Gastrocnemius medialis (tissue), 4 donors: ENCODE measurements around the gene DNM3.

Experiments
- CTCF ChIP-seq, 5 experiments: fragments of 450-650 bp in 3 of 5; fragments of 200-600 bp in 2 of 5; sonication (generic) in 2 of 5; IDR thresholded peaks in 4 of 5; conservative IDR thresholded peaks in 1 of 5; 1 replicate in 4 of 5; 2 replicates in 1 of 5; pipeline ENCODE4 v1.5.1; 2016 to 2019; ENCODE audit warnings: antibody characterized with exemption in 5 of 5, mild to moderate bottlenecking in 3 of 5, moderate library complexity in 3 of 5
- POLR2A ChIP-seq, 2 donors: fragments of 450-650 bp; IDR thresholded peaks; one replicate each; pipeline ENCODE4 v1.6.1; 2017; ENCODE audit warnings: antibody characterized with exemption in 2 of 2, mild to moderate bottlenecking in 2 of 2, moderate library complexity in 2 of 2

GRCh38 chr1:171954361-171954760 is 113.1 kb downstream of the DNM3 start:
- TF ChIP-seq CTCF (IDR thresholded peaks at IDR 0.05 in 4 of 5, conservative IDR thresholded peaks at IDR 0.05 in 1 of 5), result no peak
- no peak for TF ChIP-seq POLR2A (IDR thresholded peaks at IDR 0.05)
